Measurements from ENCODE around the gene SH3BGRL3.
"Not testable (repeated sequence)": the region's sequence is repeated elsewhere in the genome, so short reads cannot be mapped to it uniquely, and the experiment has no call there.

Gene SH3BGRL3

GRCh38 chr1:26290882-26291261 is 11.0 kb downstream of the SH3BGRL3 start:
- Histone ChIP-seq H3K4ac (ENCODE audit: low read depth, low read length) (no peak overlapping the region), H3K4me3 (ENCODE audit: low read length) (no peak overlapping the region), H3K23ac (ENCODE audit: low read length) (peak overlapping the region; percentile 15), H3K9ac (ENCODE audit: low read length) (peak overlapping the region; percentile 39), H4K5ac (ENCODE audit: low read length) (no peak overlapping the region), H3K4me2 (ENCODE audit: low read length) (no peak overlapping the region), H3K18ac (ENCODE audit: low read length) (no peak overlapping the region), H3K27ac (ENCODE audit: low read depth, low read length) (no peak overlapping the region), H3K27me3 (ENCODE audit: insufficient read depth, low read length, poor library complexity) (no peaks in the 10 kb centered on the region), H3K79me2 (ENCODE audit: control insufficient read depth, insufficient read depth, low read length) (no peaks in the 10 kb centered on the region), H3K4me1 (ENCODE audit: control insufficient read depth, low read depth, low read length) (peaks cover 8% of the 10 kb centered on the region), H3K36me3 (ENCODE audit: control insufficient read depth, insufficient read depth, low read length) (no peaks in the 10 kb centered on the region), H3K79me1 (ENCODE audit: low read length) (no peaks in the 10 kb centered on the region), H2BK5ac (ENCODE audit: low read length) (peak overlapping the region; percentile 35), H2AK5ac (ENCODE audit: low read length) (no peak overlapping the region), H3K56ac (ENCODE audit: low read length) (peak overlapping the region; percentile 62), H4K8ac (ENCODE audit: low read depth, low read length) (no peak overlapping the region), H2BK120ac (ENCODE audit: low read depth, low read length) (no peak overlapping the region), H2BK15ac (replicated peaks; ENCODE audit: low read depth) (no peak overlapping the region)
- no peak for DNase-seq
- WGBS (ENCODE audit: extremely low coverage, insufficient coverage, low lambda C conversion rate), result no CpG with 5 or more reads among the region's 11 CpGs

GRCh38 chr1:26291433-26291832 is 11.5 kb downstream of the SH3BGRL3 start:
- Histone ChIP-seq H3K36me3 (ENCODE audit: control insufficient read depth, insufficient read depth, low read length) (no peaks in the 10 kb centered on the region), H3K27me3 (ENCODE audit: insufficient read depth, low read length, poor library complexity) (no peaks in the 10 kb centered on the region), H2BK5ac (ENCODE audit: low read length) (no peak overlapping the region), H3K4me1 (ENCODE audit: control insufficient read depth, low read depth, low read length) (peaks cover 8% of the 10 kb centered on the region), H4K8ac (ENCODE audit: low read depth, low read length) (no peak overlapping the region), H2BK120ac (ENCODE audit: low read depth, low read length) (no peak overlapping the region), H2BK15ac (replicated peaks; ENCODE audit: low read depth) (no peak overlapping the region), H3K79me2 (ENCODE audit: control insufficient read depth, insufficient read depth, low read length) (no peaks in the 10 kb centered on the region), H3K4me2 (ENCODE audit: low read length) (no peak overlapping the region), H2AK5ac (ENCODE audit: low read length) (no peak overlapping the region), H3K4ac (ENCODE audit: low read depth, low read length) (no peak overlapping the region), H3K18ac (ENCODE audit: low read length) (no peak overlapping the region), H3K79me1 (ENCODE audit: low read length) (no peaks in the 10 kb centered on the region), H3K56ac (ENCODE audit: low read length) (peak overlapping the region; percentile 62), H3K27ac (ENCODE audit: low read depth, low read length) (no peak overlapping the region), H3K23ac (ENCODE audit: low read length) (peak overlapping the region; percentile 66), H3K9ac (ENCODE audit: low read length) (no peak overlapping the region), H3K4me3 (ENCODE audit: low read length) (no peak overlapping the region), H4K5ac (ENCODE audit: low read length) (no peak overlapping the region)
- no peak for DNase-seq
- no CpG with 5 or more reads among the region's 3 CpGs for WGBS (ENCODE audit: extremely low coverage, insufficient coverage, low lambda C conversion rate)

- DNase-seq, result no peak
- no peak overlapping the region for H2BK15ac ChIP-seq (replicated peaks; ENCODE audit: low read depth)
- no peak overlapping the region for H2BK120ac ChIP-seq (ENCODE audit: low read depth, low read length)
- no peak overlapping the region for H3K4me3 ChIP-seq (ENCODE audit: low read length)
- H3K56ac ChIP-seq (ENCODE audit: low read length), result no peak overlapping the region
- H3K79me2 ChIP-seq (ENCODE audit: control insufficient read depth, insufficient read depth, low read length), result no peaks in the 10 kb centered on the region
- H3K9ac ChIP-seq (ENCODE audit: low read length), result no peak overlapping the region
- no peak overlapping the region for H2AK5ac ChIP-seq (ENCODE audit: low read length)
- no peaks in the 10 kb centered on the region for H3K79me1 ChIP-seq (ENCODE audit: low read length)
- no peaks in the 10 kb centered on the region for H3K27me3 ChIP-seq (ENCODE audit: insufficient read depth, low read length, poor library complexity)
- H3K4me2 ChIP-seq (ENCODE audit: low read length), result no peak overlapping the region
- H4K5ac ChIP-seq (ENCODE audit: low read length), result no peak overlapping the region
- no peaks in the 10 kb centered on the region for H3K36me3 ChIP-seq (ENCODE audit: control insufficient read depth, insufficient read depth, low read length)
- WGBS (ENCODE audit: extremely low coverage, insufficient coverage, low lambda C conversion rate), result no CpG with 5 or more reads among the region's 4 CpGs
- no peak overlapping the region for H3K4ac ChIP-seq (ENCODE audit: low read depth, low read length)
- H3K23ac ChIP-seq (ENCODE audit: low read length), result no peak overlapping the region
- no peak overlapping the region for H2BK5ac ChIP-seq (ENCODE audit: low read length)
- no peak overlapping the region for H3K27ac ChIP-seq (ENCODE audit: low read depth, low read length)
- H3K4me1 ChIP-seq (ENCODE audit: control insufficient read depth, low read depth, low read length), result peaks cover 8% of the 10 kb centered on the region
- H4K8ac ChIP-seq (ENCODE audit: low read depth, low read length), result no peak overlapping the region
- no peak overlapping the region for H3K18ac ChIP-seq (ENCODE audit: low read length)
These were observed 12.1 kb downstream of the SH3BGRL3 start for GRCh38 chr1:26291939-26292338.

- not testable (repeated sequence) for H3K4me2 ChIP-seq (ENCODE audit: low read length); H3K79me1 ChIP-seq (ENCODE audit: low read length); DNase-seq; H3K56ac ChIP-seq (ENCODE audit: low read length); H3K9ac ChIP-seq (ENCODE audit: low read length); H2AK5ac ChIP-seq (ENCODE audit: low read length); H3K23ac ChIP-seq (ENCODE audit: low read length); H3K18ac ChIP-seq (ENCODE audit: low read length); H3K27ac ChIP-seq (ENCODE audit: low read depth, low read length); H3K4me3 ChIP-seq (ENCODE audit: low read length); H2BK120ac ChIP-seq (ENCODE audit: low read depth, low read length); H3K27me3 ChIP-seq (ENCODE audit: insufficient read depth, low read length, poor library complexity); H2BK5ac ChIP-seq (ENCODE audit: low read length); H2BK15ac ChIP-seq (replicated peaks; ENCODE audit: low read depth); H4K5ac ChIP-seq (ENCODE audit: low read length); H3K36me3 ChIP-seq (ENCODE audit: control insufficient read depth, insufficient read depth, low read length); H3K4me1 ChIP-seq (ENCODE audit: control insufficient read depth, low read depth, low read length); H3K4ac ChIP-seq (ENCODE audit: low read depth, low read length); H4K8ac ChIP-seq (ENCODE audit: low read depth, low read length); H3K79me2 ChIP-seq (ENCODE audit: control insufficient read depth, insufficient read depth, low read length)
- no CpG with 5 or more reads among the region's 5 CpGs for WGBS (ENCODE audit: extremely low coverage, insufficient coverage, low lambda C conversion rate)
These were observed 12.8 kb downstream of the SH3BGRL3 start for GRCh38 chr1:26292735-26293134.

- Histone ChIP-seq H3K4me1 (ENCODE audit: control insufficient read depth, low read depth, low read length) (peaks cover 8% of the 10 kb centered on the region), H2AK5ac (ENCODE audit: low read length) (no peak overlapping the region), H3K4me2 (ENCODE audit: low read length) (no peak overlapping the region), H2BK5ac (ENCODE audit: low read length) (no peak overlapping the region), H3K79me2 (ENCODE audit: control insufficient read depth, insufficient read depth, low read length) (no peaks in the 10 kb centered on the region), H3K27me3 (ENCODE audit: insufficient read depth, low read length, poor library complexity) (no peaks in the 10 kb centered on the region), H3K79me1 (ENCODE audit: low read length) (no peaks in the 10 kb centered on the region), H3K18ac (ENCODE audit: low read length) (no peak overlapping the region), H3K9ac (ENCODE audit: low read length) (no peak overlapping the region), H3K4ac (ENCODE audit: low read depth, low read length) (no peak overlapping the region), H4K8ac (ENCODE audit: low read depth, low read length) (no peak overlapping the region), H3K36me3 (ENCODE audit: control insufficient read depth, insufficient read depth, low read length) (no peaks in the 10 kb centered on the region), H4K5ac (ENCODE audit: low read length) (no peak overlapping the region), H3K56ac (ENCODE audit: low read length) (no peak overlapping the region), H2BK120ac (ENCODE audit: low read depth, low read length) (no peak overlapping the region), H3K27ac (ENCODE audit: low read depth, low read length) (no peak overlapping the region), H2BK15ac (replicated peaks; ENCODE audit: low read depth) (no peak overlapping the region), H3K23ac (ENCODE audit: low read length) (no peak overlapping the region), H3K4me3 (ENCODE audit: low read length) (no peak overlapping the region)
- no CpG with 5 or more reads among the region's 11 CpGs for WGBS (ENCODE audit: extremely low coverage, insufficient coverage, low lambda C conversion rate)
- no peak for DNase-seq
These were observed 14.1 kb downstream of the SH3BGRL3 start for GRCh38 chr1:26293911-26294463.

All from mesendoderm (in vitro differentiated cells).